Gastrocnemius medialis (tissue), 4 donors: ENCODE measurements around the gene CFAP53.

ENCODE experiments used
- CTCF ChIP-seq, 5 experiments: fragments of 450-650 bp in 3 of 5; fragments of 200-600 bp in 2 of 5; sonication (generic) in 2 of 5; IDR thresholded peaks in 4 of 5; conservative IDR thresholded peaks in 1 of 5; 1 replicate in 4 of 5; 2 replicates in 1 of 5; pipeline ENCODE4 v1.5.1; 2016 to 2019; ENCODE audit warnings: antibody characterized with exemption in 5 of 5, mild to moderate bottlenecking in 3 of 5, moderate library complexity in 3 of 5
- POLR2A ChIP-seq, 2 donors: fragments of 450-650 bp; IDR thresholded peaks; one replicate each; pipeline ENCODE4 v1.6.1; 2017; ENCODE audit warnings: antibody characterized with exemption in 2 of 2, mild to moderate bottlenecking in 2 of 2, moderate library complexity in 2 of 2

DNA sequence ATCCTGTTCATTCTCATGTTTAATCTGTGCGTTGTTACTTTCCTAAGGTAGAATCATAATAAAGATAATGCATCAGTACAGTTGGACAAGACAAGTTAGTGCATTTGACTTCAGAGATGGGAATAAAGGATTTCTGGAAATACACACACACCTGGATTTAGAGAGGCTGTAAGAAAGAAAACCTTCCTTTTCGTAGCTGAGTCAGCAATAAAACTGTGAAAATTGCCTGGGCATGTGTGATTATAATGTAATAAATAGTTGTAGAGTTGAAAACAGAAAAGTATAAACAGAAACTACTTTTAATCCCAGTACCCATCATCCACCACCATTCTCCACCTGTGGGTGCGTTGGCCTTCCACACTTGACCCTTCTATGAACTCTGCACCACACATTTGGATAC, 15.4 kb downstream of the CFAP53 start:
- TF ChIP-seq CTCF (IDR thresholded peaks at IDR 0.05 in 4 of 5, conservative IDR thresholded peaks at IDR 0.05 in 1 of 5) (no peak), POLR2A (IDR thresholded peaks at IDR 0.05) (no peak)
